IMR-90 (cell line): ENCODE measurements around the gene KRT1. TPM values are rescaled to one million over a fixed set of nuclear protein-coding genes. Genes with fewer than 3 reads are reported as not detected.

Source experiments
- ATAC-seq: fragments of 200-7000 bp; cut with Tn5 transposase; 2 replicates; pipeline ENCODE4 v1.9.1; 2020; ENCODE audit warnings: low read depth, mild to moderate bottlenecking, moderate library complexity
- BruUV-seq: library from RNA; stranded (reverse); fragments of 400-500 nt; replicated peaks from 2 replicates; lab custom pipeline; 2021; lab: Mats Ljungman, UMichigan
- CTCF ChIA-PET: fragments of 300-600 bp; formaldehyde crosslinking; extraction: SDS; loops from one replicate; lab custom pipeline; 2021; ENCODE audit warnings: antibody characterized with exemption; lab: Yijun Ruan, JAX
- POLR2A ChIA-PET: fragments of 300-600 bp; sonication (Branson Sonifier 250); formaldehyde crosslinking; loops from one replicate; lab custom pipeline; 2022; ENCODE audit warnings: antibody characterized with exemption; ENCODE audit not compliant: unreplicated experiment; lab: Charles Lee
- DNase-seq: peaks from one replicate; pipeline ENCODE4 v3.0.0; 2013
- H2AFZ ChIP-seq: replicated peaks from 2 replicates; pipeline ENCODE3; 2013; ENCODE audit warnings: low read length, mild to moderate bottlenecking; ENCODE audit not compliant: poor library complexity
- H2AK5ac ChIP-seq: 2 replicates; pipeline ENCODE4 v1.6.1; 2013; ENCODE audit warnings: low read depth, low read length, inconsistent platforms
- H2AK9ac ChIP-seq: replicated peaks from 2 replicates; pipeline ENCODE3; 2013; ENCODE audit warnings: mild to moderate bottlenecking, low read depth, low read length, moderate library complexity; ENCODE audit not compliant: poor library complexity
- H2BK120ac ChIP-seq: 2 replicates; pipeline ENCODE4 v1.6.1; 2013; ENCODE audit warnings: low read depth, low read length, inconsistent platforms
- H2BK15ac ChIP-seq: 3 replicates; pipeline ENCODE4 v1.6.1; 2013; ENCODE audit warnings: low read depth, low read length, inconsistent platforms
- H2BK20ac ChIP-seq: 2 replicates; pipeline ENCODE4 v1.6.1; 2013; ENCODE audit warnings: low read depth, mild to moderate bottlenecking, inconsistent platforms, low read length, moderate library complexity
- H2BK5ac ChIP-seq: 2 replicates; pipeline ENCODE4 v1.6.1; 2013; ENCODE audit warnings: mild to moderate bottlenecking, low read depth, low read length, inconsistent platforms; ENCODE audit not compliant: poor library complexity, severe bottlenecking
- H3K14ac ChIP-seq: replicated peaks from 2 replicates; pipeline ENCODE4 v1.6.1; 2013; ENCODE audit warnings: low read depth, low read length, inconsistent platforms
- H3K18ac ChIP-seq: 2 replicates; pipeline ENCODE4 v1.6.1; 2013; ENCODE audit warnings: low read depth, low read length, control low read depth
- H3K23ac ChIP-seq: 2 replicates; pipeline ENCODE4 v1.6.1; 2013; ENCODE audit warnings: low read depth, low read length, inconsistent platforms
- H3K27ac ChIP-seq: 2 replicates; pipeline ENCODE4 v1.5.1; 2013; ENCODE audit warnings: mild to moderate bottlenecking, control low read depth, low read length; ENCODE audit not compliant: insufficient read depth
- H3K27me3 ChIP-seq: 2 replicates; pipeline ENCODE4 v1.6.1; 2013; ENCODE audit warnings: low read length; ENCODE audit not compliant: control insufficient read depth, insufficient read depth
- H3K36me3 ChIP-seq: 2 replicates; pipeline ENCODE4 v1.6.1; 2013; ENCODE audit warnings: low read length, mixed read lengths; ENCODE audit not compliant: control insufficient read depth, insufficient read depth
- H3K4ac ChIP-seq: 2 replicates; pipeline ENCODE4 v1.6.1; 2013; ENCODE audit warnings: low read depth, low read length, inconsistent platforms
- H3K4me1 ChIP-seq: 2 replicates; pipeline ENCODE4 v1.6.1; 2013; ENCODE audit warnings: low read length, mixed read lengths; ENCODE audit not compliant: control insufficient read depth, insufficient read depth
- H3K4me2 ChIP-seq: 2 replicates; pipeline ENCODE4 v1.6.1; 2013; ENCODE audit warnings: low read depth, mild to moderate bottlenecking, control low read depth, low read length, moderate library complexity
- H3K4me3 ChIP-seq: 2 replicates; pipeline ENCODE4 v1.5.1; 2013; ENCODE audit warnings: low read depth, mild to moderate bottlenecking, control low read depth, low read length, moderate library complexity; ENCODE audit not compliant: insufficient read depth
- H3K56ac ChIP-seq: 2 replicates; pipeline ENCODE4 v1.6.1; 2013; ENCODE audit warnings: low read length, inconsistent platforms; ENCODE audit not compliant: insufficient read depth; ENCODE audit errors: extremely low read depth
- H3K79me1 ChIP-seq, 2 experiments: 2 replicates each; pipeline ENCODE4 v1.6.1; 2013; ENCODE audit warnings: low read length in 2 of 2, inconsistent platforms in 1 of 2, low read depth in 1 of 2
- H3K9ac ChIP-seq: 2 replicates; pipeline ENCODE4 v1.6.1; 2013; ENCODE audit warnings: low read depth, low read length, control low read depth
- H3K9me1 ChIP-seq: 2 replicates; pipeline ENCODE4 v1.6.1; 2013; ENCODE audit warnings: low read length, inconsistent platforms; ENCODE audit not compliant: insufficient read depth
- H3K9me3 ChIP-seq: 2 replicates; pipeline ENCODE4 v1.6.1; 2013; ENCODE audit warnings: low read length; ENCODE audit not compliant: control insufficient read depth, insufficient read depth
- H4K20me1 ChIP-seq: 2 replicates; pipeline ENCODE4 v1.6.1; 2013; ENCODE audit warnings: low read length, inconsistent platforms; ENCODE audit not compliant: insufficient read depth
- H4K5ac ChIP-seq: 2 replicates; pipeline ENCODE4 v1.6.1; 2013; ENCODE audit warnings: mild to moderate bottlenecking, low read depth, low read length, control low read depth
- H4K8ac ChIP-seq, 2 experiments: 2 replicates each; pipeline ENCODE4 v1.6.1; 2013; ENCODE audit warnings: low read depth in 2 of 2, low read length in 2 of 2, control low read depth in 1 of 2, inconsistent platforms in 1 of 2
- H4K91ac ChIP-seq: 2 replicates; pipeline ENCODE4 v1.6.1; 2013; ENCODE audit warnings: low read depth, low read length, inconsistent platforms; ENCODE audit not compliant: insufficient read depth
- CHD1 ChIP-seq: IDR thresholded peaks from 2 replicates; pipeline ENCODE4 v1.6.1; 2012; ENCODE audit warnings: low read depth, low read length, improper control_type of control experiment
- MAZ ChIP-seq: IDR thresholded peaks from 2 replicates; pipeline ENCODE4 v1.6.1; 2012; ENCODE audit warnings: low read depth, mild to moderate bottlenecking, low read length, improper control_type of control experiment, moderate library complexity, borderline replicate concordance
- RFX5 ChIP-seq: IDR thresholded peaks from 2 replicates; pipeline ENCODE4 v1.8.0; 2012; ENCODE audit warnings: low read depth, mild to moderate bottlenecking, low read length, moderate library complexity
- WGBS, 2 experiments: methylation state at CpG; one replicate each; pipeline versions ENCODE4 v1.1.5 to v1.1.7; 2013; ENCODE audit warnings: missing lambda C conversion rate in 2 of 2; ENCODE audit not compliant: insufficient read length in 1 of 2; ENCODE audit errors: extremely low coverage in 2 of 2; 5-methylcytosine and 5-hydroxymethylcytosine counted together
- dilution Hi-C: fragments of 300-500 bp; cut with HindIII; formaldehyde crosslinking; loops from one replicate; pipeline ENCODE4 v1.14.3; 2018; ENCODE audit warnings: low sequenced_read_pairs; ENCODE audit not compliant: unreplicated experiment
- in situ Hi-C: fragments of 300-500 bp; cut with MboI; formaldehyde crosslinking; loops from 3 replicates; pipeline ENCODE4 v1.14.3; 2019; ENCODE audit warnings: low sequenced_read_pairs, inconsistent platforms, mixed read lengths
- intact Hi-C: fragments of 100-400 bp; cut with micrococcal nuclease; formaldehyde crosslinking; loops from 2 replicates; pipeline ENCODE4 v1.10.0; 2022
- polyA plus RNA-seq, 3 experiments: library from polyadenylated mRNA; depleted of rRNA; stranded (reverse); fragments of >200 nt; gene quantifications; 2 replicates each; pipeline ENCODE4 v1.2.3, GENCODE V29; 2012; ENCODE audit warnings: low replicate concordance in 1 of 3
- total RNA-seq: library from RNA; depleted of rRNA; stranded (reverse); fragments of >200 nt; gene quantifications from 2 replicates; pipeline ENCODE4 v1.2.3, GENCODE V29; 2012

The KRT1 gene
- total and polyA plus RNA-seq, 2 of the 4 experiments (the other 2 are of a cell fraction), result not detected

DNA sequence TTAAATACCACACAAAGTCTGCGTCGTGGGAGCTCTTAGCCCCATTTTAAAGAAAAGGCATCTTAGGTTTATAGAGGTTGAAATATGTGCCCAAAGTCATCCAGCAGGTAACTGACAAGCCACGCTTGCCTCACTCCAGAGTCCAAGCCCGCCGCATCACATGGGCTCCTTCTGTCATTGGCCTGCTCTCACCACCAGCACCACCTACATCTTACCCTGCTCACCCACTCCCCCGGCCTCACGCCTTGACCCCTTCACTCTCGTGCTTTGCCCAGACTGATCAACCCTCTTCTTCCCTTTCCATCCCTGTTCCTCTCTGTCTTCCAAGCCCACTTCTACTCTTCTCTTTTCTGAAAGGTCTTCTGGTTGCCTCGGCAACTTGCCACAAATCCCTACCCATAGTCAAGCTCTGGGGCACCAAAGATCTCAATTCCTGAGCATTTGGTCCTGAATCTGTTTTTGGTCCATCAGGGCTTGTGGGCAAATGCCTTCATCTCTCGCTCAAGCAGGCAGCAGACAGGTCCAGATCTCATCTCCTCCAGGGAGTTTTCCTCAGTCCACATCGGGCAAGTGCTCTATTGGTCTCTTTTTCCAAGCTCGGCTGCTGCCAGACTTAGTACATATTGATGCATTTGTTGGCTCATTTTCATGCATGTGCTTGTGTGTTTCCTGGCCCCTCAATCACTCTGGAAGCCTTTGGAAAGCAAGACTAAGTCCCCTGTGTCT lies 3.5 kb upstream of the KRT1 start:
- Histone ChIP-seq H4K91ac (no peak overlapping the region), H2BK15ac (no peak overlapping the region), H3K9me3 (no peaks in the 10 kb centered on the region), H3K4me3 (no peak overlapping the region), H3K9ac (no peak overlapping the region), H3K18ac (no peak overlapping the region), H3K23ac (no peak overlapping the region), H3K56ac (no peak overlapping the region), H4K20me1 (no peaks in the 10 kb centered on the region), H2AK9ac (no peak overlapping the region), H3K14ac (no peak overlapping the region), H4K5ac (no peak overlapping the region), H3K9me1 (no peaks in the 10 kb centered on the region), H2BK120ac (no peak overlapping the region), H3K4ac (no peak overlapping the region), H3K4me2 (no peak overlapping the region), H2BK20ac (no peak overlapping the region), H2AFZ (no peak overlapping the region), H4K8ac (no peak overlapping the region), H3K79me1 (no peaks in the 10 kb centered on the region), H3K4me1 (no peaks in the 10 kb centered on the region), H2AK5ac (no peak overlapping the region), H3K36me3 (no peaks in the 10 kb centered on the region), H3K27ac (no peak overlapping the region), H2BK5ac (no peak overlapping the region), H3K27me3 (peaks cover 35% of the 10 kb centered on the region)
- intact Hi-C loops (no loop called here), in situ Hi-C loops (no loop called here), dilution Hi-C loops (no loop called here)
- no TSS peak for BruUV-seq
- ATAC-seq (no peak), DNase-seq (no peak)
- CTCF ChIA-PET, result no interaction called here
- POLR2A ChIA-PET, result no interaction called here
- WGBS, 2 experiments, result 63% methylated on average over 5 of the region's 12 CpGs; no CpG with 5 or more reads in 1 of the 2 experiments
- TF ChIP-seq RFX5, result no peak
- no peak for TF ChIP-seq MAZ
- no peak for TF ChIP-seq CHD1
